Large intestine (tissue), 3 donors: ENCODE data around the gene TIMP3. TPM values are rescaled to one million over a fixed set of nuclear protein-coding genes. Genes with fewer than 3 reads are reported as not detected.

Source experiments
- DNase-seq, 2 donors: peaks; one replicate each; pipeline versions ENCODE4 v3.0.0 to v3.0.0-alpha.2; 2013
- H3K27ac ChIP-seq: one replicate; pipeline ENCODE4 v1.5.1; 2013; ENCODE audit warnings: low read length
- H3K27me3 ChIP-seq: 2 replicates; pipeline ENCODE4 v1.6.1; 2013; ENCODE audit warnings: low read length; ENCODE audit not compliant: control insufficient read depth, insufficient read depth
- H3K36me3 ChIP-seq: 2 replicates; pipeline ENCODE4 v1.6.1; 2013; ENCODE audit warnings: low read length; ENCODE audit not compliant: control insufficient read depth, insufficient read depth
- H3K4me1 ChIP-seq: one replicate; pipeline ENCODE4 v1.6.1; 2013; ENCODE audit warnings: low read length; ENCODE audit not compliant: control insufficient read depth, insufficient read depth
- H3K4me3 ChIP-seq: one replicate; pipeline ENCODE4 v1.5.1; 2013; ENCODE audit warnings: low read length
- H3K9me3 ChIP-seq: one replicate; pipeline ENCODE4 v1.6.1; 2013; ENCODE audit warnings: mild to moderate bottlenecking, low read depth, low read length, moderate library complexity; ENCODE audit not compliant: control insufficient read depth
- WGBS: methylation state at CpG from one replicate; pipeline ENCODE4 v1.1.5; 2013; ENCODE audit warnings: low lambda C conversion rate; ENCODE audit not compliant: insufficient coverage; 5-methylcytosine and 5-hydroxymethylcytosine counted together
- polyA plus RNA-seq: library from polyadenylated mRNA; unstranded; fragments of 120-200 nt; gene quantifications from one replicate; pipeline ENCODE4 v1.2.1, GENCODE V29; 2013

TIMP3 gene
- polyA plus RNA-seq, 1 donor: 52.6 TPM

- 63% methylated on average over 2 of the region's 6 CpGs for WGBS
- no peak overlapping the region for H3K27ac ChIP-seq
- no peaks in the 10 kb centered on the region for H3K27me3 ChIP-seq
- H3K4me3 ChIP-seq: no peak overlapping the region
- H3K36me3 ChIP-seq: no peaks in the 10 kb centered on the region
- peaks cover 7% of the 10 kb centered on the region for H3K4me1 ChIP-seq
- no peaks in the 10 kb centered on the region for H3K9me3 ChIP-seq
- no peak for DNase-seq
Observed at GRCh38 chr22:32841175-32841574, 39.7 kb downstream of the TIMP3 start.

GRCh38 chr22:32842486-32842885 is 41.0 kb downstream of the TIMP3 start:
- no CpG with 5 or more reads among the region's 4 CpGs for WGBS
- peaks cover 7% of the 10 kb centered on the region for H3K4me1 ChIP-seq
- H3K27ac ChIP-seq: no peak overlapping the region

GRCh38 chr22:32843300-32843699 is 41.8 kb downstream of the TIMP3 start:
- WGBS: no CpG with 5 or more reads among the region's 8 CpGs
- DNase-seq: no peak
- H3K27ac ChIP-seq: no peak overlapping the region
- no peak overlapping the region for H3K4me3 ChIP-seq
- no peaks in the 10 kb centered on the region for H3K9me3 ChIP-seq
- H3K36me3 ChIP-seq: no peaks in the 10 kb centered on the region
- no peaks in the 10 kb centered on the region for H3K27me3 ChIP-seq
- H3K4me1 ChIP-seq: peaks cover 7% of the 10 kb centered on the region

More at GRCh38 chr22:32842486-32842885, 41.0 kb downstream of the TIMP3 start:
- Histone ChIP-seq H3K27me3 (no peaks in the 10 kb centered on the region), H3K36me3 (no peaks in the 10 kb centered on the region), H3K4me3 (no peak overlapping the region), H3K9me3 (no peaks in the 10 kb centered on the region)
- no peak for DNase-seq

- no peaks in the 10 kb centered on the region for H3K27me3 ChIP-seq
- H3K27ac ChIP-seq: no peak overlapping the region
- WGBS: no CpG with 5 or more reads among the region's 1 CpG
- DNase-seq: no peak
- H3K9me3 ChIP-seq: no peaks in the 10 kb centered on the region
- H3K4me3 ChIP-seq: no peak overlapping the region
- H3K36me3 ChIP-seq: no peaks in the 10 kb centered on the region
- H3K4me1 ChIP-seq: peaks cover 7% of the 10 kb centered on the region
Observed at GRCh38 chr22:32844251-32844650, 42.7 kb downstream of the TIMP3 start.

GRCh38 chr22:32846780-32847491 is 45.4 kb downstream of the TIMP3 start:
- Histone ChIP-seq H3K27me3 (no peaks in the 10 kb centered on the region), H3K36me3 (peaks cover 10% of the 10 kb centered on the region), H3K9me3 (no peaks in the 10 kb centered on the region), H3K4me3 (no peak overlapping the region), H3K4me1 (no peaks in the 10 kb centered on the region), H3K27ac (no peak overlapping the region)
- 80% methylated on average over 1 of the region's 14 CpGs for WGBS
- DNase-seq: no peak

- no CpG with 5 or more reads among the region's 1 CpG for WGBS
- no peak for DNase-seq
- Histone ChIP-seq H3K4me3 (no peak overlapping the region), H3K27me3 (no peaks in the 10 kb centered on the region), H3K27ac (no peak overlapping the region), H3K36me3 (peaks cover 10% of the 10 kb centered on the region), H3K9me3 (no peaks in the 10 kb centered on the region), H3K4me1 (no peaks in the 10 kb centered on the region)
Observed at GRCh38 chr22:32848226-32848625, 46.7 kb downstream of the TIMP3 start.

GRCh38 chr22:32849501-32849900 is 48.0 kb downstream of the TIMP3 start:
- no peak for DNase-seq
- no peaks in the 10 kb centered on the region for H3K4me1 ChIP-seq
- no peaks in the 10 kb centered on the region for H3K27me3 ChIP-seq
- no CpG with 5 or more reads among the region's 4 CpGs for WGBS
- H3K9me3 ChIP-seq: no peaks in the 10 kb centered on the region
- no peak overlapping the region for H3K4me3 ChIP-seq
- peaks cover 12% of the 10 kb centered on the region for H3K36me3 ChIP-seq
- no peak overlapping the region for H3K27ac ChIP-seq

GRCh38 chr22:32850157-32850556 is 48.7 kb downstream of the TIMP3 start:
- Histone ChIP-seq H3K9me3 (no peaks in the 10 kb centered on the region), H3K27ac (no peak overlapping the region), H3K4me1 (no peaks in the 10 kb centered on the region), H3K27me3 (no peaks in the 10 kb centered on the region), H3K4me3 (no peak overlapping the region), H3K36me3 (peaks cover 19% of the 10 kb centered on the region)
- WGBS: no CpG with 5 or more reads among the region's 3 CpGs
- DNase-seq: no peak

GRCh38 chr22:32850591-32851517 is 49.3 kb downstream of the TIMP3 start:
- Histone ChIP-seq H3K27me3 (no peaks in the 10 kb centered on the region), H3K27ac (no peak overlapping the region), H3K4me1 (no peaks in the 10 kb centered on the region), H3K4me3 (no peak overlapping the region), H3K36me3 (peaks cover 19% of the 10 kb centered on the region), H3K9me3 (no peaks in the 10 kb centered on the region)
- no peak for DNase-seq
- no CpG with 5 or more reads among the region's 11 CpGs for WGBS

GRCh38 chr22:32852395-32853251 is 51.1 kb downstream of the TIMP3 start:
- H3K36me3 ChIP-seq: peaks cover 22% of the 10 kb centered on the region
- H3K27me3 ChIP-seq: no peaks in the 10 kb centered on the region
- H3K27ac ChIP-seq: no peak overlapping the region
- H3K4me1 ChIP-seq: no peaks in the 10 kb centered on the region
- H3K9me3 ChIP-seq: no peaks in the 10 kb centered on the region
- WGBS: no CpG with 5 or more reads among the region's 10 CpGs
- H3K4me3 ChIP-seq: no peak overlapping the region
- no peak for DNase-seq
